Body of pancreas (tissue), 4 donors: ENCODE measurements around the gene WDR82.

ENCODE experiments used
- POLR2A ChIP-seq, 3 donors: fragments of 450-650 bp; IDR thresholded peaks; one replicate each; pipeline ENCODE4 v1.6.1; 2016; ENCODE audit warnings: antibody characterized with exemption in 3 of 3, mild to moderate bottlenecking in 2 of 3
- TF ChIP-seq, protein P1 (sequence below), 7 experiments: fragments of 450-650 bp in 4 of 7; fragments of 200-600 bp in 3 of 7; sonication (generic) in 3 of 7; IDR thresholded peaks; one replicate each; pipeline ENCODE4 v1.5.1; 2016 to 2019; ENCODE audit warnings: antibody characterized with exemption in 7 of 7

DNA sequence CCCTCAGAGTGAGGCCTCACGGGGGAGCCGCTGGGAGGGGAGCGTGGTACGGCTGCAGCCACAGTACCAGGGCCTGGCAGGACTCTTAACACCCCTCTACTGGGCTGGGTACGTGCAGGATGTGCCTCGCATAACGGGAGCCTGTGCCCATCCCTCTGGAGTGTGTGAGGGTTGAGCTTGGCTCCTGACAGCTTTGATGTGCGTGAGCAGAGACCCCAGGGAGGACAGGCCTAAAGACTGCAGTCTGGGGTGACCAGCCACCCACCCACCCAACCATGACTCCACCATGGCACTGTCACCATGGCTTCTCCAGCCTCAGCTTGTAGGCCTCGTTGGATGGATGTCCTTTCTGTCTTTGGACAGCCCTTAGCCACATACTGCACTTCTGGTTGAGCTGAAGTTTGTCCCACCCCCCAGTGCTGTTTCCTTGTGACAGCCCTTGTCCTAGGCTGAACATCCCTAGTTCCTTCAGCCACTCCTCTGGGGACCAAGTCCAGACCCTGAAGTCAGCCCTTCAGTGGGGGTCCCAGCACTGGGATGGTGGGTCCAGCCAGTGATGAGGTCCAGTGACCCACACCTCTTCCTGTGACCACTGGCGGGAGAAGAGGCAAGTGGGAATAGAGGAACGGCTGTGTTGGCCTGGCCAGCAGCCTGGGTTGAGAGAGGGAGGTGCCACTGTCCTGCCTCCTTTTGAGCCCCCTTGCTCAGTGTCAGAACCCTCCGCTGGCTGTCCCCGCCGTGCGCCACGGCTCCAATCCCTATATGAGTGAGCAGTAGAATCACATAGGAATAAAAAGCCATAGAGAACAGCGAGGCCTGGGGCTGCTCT is 15.3 kb upstream of the WDR82 start:
- TF ChIP-seq, protein P1, sequence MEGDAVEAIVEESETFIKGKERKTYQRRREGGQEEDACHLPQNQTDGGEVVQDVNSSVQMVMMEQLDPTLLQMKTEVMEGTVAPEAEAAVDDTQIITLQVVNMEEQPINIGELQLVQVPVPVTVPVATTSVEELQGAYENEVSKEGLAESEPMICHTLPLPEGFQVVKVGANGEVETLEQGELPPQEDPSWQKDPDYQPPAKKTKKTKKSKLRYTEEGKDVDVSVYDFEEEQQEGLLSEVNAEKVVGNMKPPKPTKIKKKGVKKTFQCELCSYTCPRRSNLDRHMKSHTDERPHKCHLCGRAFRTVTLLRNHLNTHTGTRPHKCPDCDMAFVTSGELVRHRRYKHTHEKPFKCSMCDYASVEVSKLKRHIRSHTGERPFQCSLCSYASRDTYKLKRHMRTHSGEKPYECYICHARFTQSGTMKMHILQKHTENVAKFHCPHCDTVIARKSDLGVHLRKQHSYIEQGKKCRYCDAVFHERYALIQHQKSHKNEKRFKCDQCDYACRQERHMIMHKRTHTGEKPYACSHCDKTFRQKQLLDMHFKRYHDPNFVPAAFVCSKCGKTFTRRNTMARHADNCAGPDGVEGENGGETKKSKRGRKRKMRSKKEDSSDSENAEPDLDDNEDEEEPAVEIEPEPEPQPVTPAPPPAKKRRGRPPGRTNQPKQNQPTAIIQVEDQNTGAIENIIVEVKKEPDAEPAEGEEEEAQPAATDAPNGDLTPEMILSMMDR (IDR thresholded peaks at IDR 0.05): no peak
- TF ChIP-seq POLR2A (IDR thresholded peaks at IDR 0.05): no peak
